Ishikawa (cell line): Measurements from ENCODE around the gene MLYCD.

Experiments
- CEBPB ChIP-seq: IDR thresholded peaks from 2 replicates; pipeline ENCODE4 v1.6.1; 2012
- CREB1 ChIP-seq: IDR thresholded peaks from 2 replicates; pipeline ENCODE4 v1.6.1; 2012; ENCODE audit warnings: low read depth
- EP300 ChIP-seq: IDR thresholded peaks from 2 replicates; pipeline ENCODE4 v1.6.1; 2012; ENCODE audit warnings: borderline replicate concordance
- FOXM1 ChIP-seq: IDR thresholded peaks from 2 replicates; pipeline ENCODE4 v1.6.1; 2012; ENCODE audit warnings: low read depth, borderline replicate concordance
- MAX ChIP-seq: IDR thresholded peaks from 2 replicates; pipeline ENCODE4 v1.6.1; 2012
- RAD21 ChIP-seq: IDR thresholded peaks from 2 replicates; pipeline ENCODE4 v1.6.1; 2012; ENCODE audit warnings: low read depth
- REST ChIP-seq: IDR thresholded peaks from 2 replicates; pipeline ENCODE4 v1.6.1; 2012; ENCODE audit warnings: low read depth, mild to moderate bottlenecking
- TAF1 ChIP-seq: IDR thresholded peaks from 2 replicates; pipeline ENCODE4 v1.6.1; 2012; ENCODE audit warnings: low read depth, mild to moderate bottlenecking
- TEAD4 ChIP-seq: IDR thresholded peaks from 2 replicates; pipeline ENCODE4 v1.6.1; 2012
- YY1 ChIP-seq: IDR thresholded peaks from 2 replicates; pipeline ENCODE4 v1.6.1; 2012; ENCODE audit warnings: low read depth

- TF ChIP-seq MAX, result no peak
- no peak for TF ChIP-seq FOXM1
- no peak for TF ChIP-seq RAD21
- no peak for TF ChIP-seq REST
- TF ChIP-seq EP300, result no peak
- no peak for TF ChIP-seq CREB1
- no peak for TF ChIP-seq CEBPB
- no peak for TF ChIP-seq TEAD4
- TF ChIP-seq YY1, result no peak
- TF ChIP-seq TAF1, result no peak
Observed at GRCh38 chr16:83920894-83921491, 22.1 kb downstream of the MLYCD start.
